Colonic mucosa (tissue), 4 donors: ENCODE results near the gene JAM3. TPM values are rescaled to one million over a fixed set of nuclear protein-coding genes. Genes with fewer than 3 reads are reported as not detected.

ENCODE experiments used
- DNase-seq: peaks from one replicate; pipeline ENCODE4 v3.0.0-alpha.2; 2020
- H3K27ac ChIP-seq: fragments of 200-600 bp; one replicate; pipeline ENCODE4 v1.8.0; 2021
- H3K27me3 ChIP-seq: fragments of 200-600 bp; one replicate; pipeline ENCODE4 v1.8.0; 2021
- H3K36me3 ChIP-seq: fragments of 200-600 bp; one replicate; pipeline ENCODE4 v1.8.0; 2021
- H3K4me1 ChIP-seq: fragments of 200-600 bp; one replicate; pipeline ENCODE4 v1.8.0; 2021; ENCODE audit warnings: mild to moderate bottlenecking
- H3K4me3 ChIP-seq: fragments of 200-600 bp; one replicate; pipeline ENCODE4 v1.8.0; 2021
- H3K9ac ChIP-seq, 2 donors: one replicate each; pipeline ENCODE4 v1.7.0; 2013; ENCODE audit warnings: control low read depth in 2 of 2, low read depth in 2 of 2, low read length in 2 of 2
- H3K9me3 ChIP-seq: fragments of 200-600 bp; one replicate; pipeline ENCODE4 v1.8.0; 2021
- intact Hi-C: fragments of 100-400 bp; cut with DNase I; formaldehyde crosslinking; loops from one replicate; pipeline ENCODE4 v1.14.1; 2022
- total RNA-seq, 2 donors: library from RNA; stranded (reverse); fragmentation: NEBNext Ultra II Directional in 1 of 2; extraction: Animal tissue kit (Norgen Biotek cat#: 25700) in 1 of 2; gene quantifications; one replicate each; pipeline ENCODE4 v1.2.1, GENCODE V29; 2021
- TF ChIP-seq, protein P1 (sequence below): fragments of 200-600 bp; IDR thresholded peaks from one replicate; pipeline ENCODE4 v1.8.0; 2022; ENCODE audit warnings: antibody characterized with exemption, mild to moderate bottlenecking
- donor health status: healthy.
- donor health status: DM: no; HTN: no; CAD: no.
- donor health status: DM: no; HTN: no; CAD: no.

The JAM3 gene
- total RNA-seq, 2 donors from 2014 or later = 3.5 to 14.5 TPM

GRCh38 chr11:134039726-134040385 lies 29.0 kb upstream of the JAM3 start:
- no peaks in the 10 kb centered on the region for H3K9me3 ChIP-seq
- H3K4me1 ChIP-seq = no peaks in the 10 kb centered on the region
- DNase-seq = no peak
- TF ChIP-seq, protein P1, sequence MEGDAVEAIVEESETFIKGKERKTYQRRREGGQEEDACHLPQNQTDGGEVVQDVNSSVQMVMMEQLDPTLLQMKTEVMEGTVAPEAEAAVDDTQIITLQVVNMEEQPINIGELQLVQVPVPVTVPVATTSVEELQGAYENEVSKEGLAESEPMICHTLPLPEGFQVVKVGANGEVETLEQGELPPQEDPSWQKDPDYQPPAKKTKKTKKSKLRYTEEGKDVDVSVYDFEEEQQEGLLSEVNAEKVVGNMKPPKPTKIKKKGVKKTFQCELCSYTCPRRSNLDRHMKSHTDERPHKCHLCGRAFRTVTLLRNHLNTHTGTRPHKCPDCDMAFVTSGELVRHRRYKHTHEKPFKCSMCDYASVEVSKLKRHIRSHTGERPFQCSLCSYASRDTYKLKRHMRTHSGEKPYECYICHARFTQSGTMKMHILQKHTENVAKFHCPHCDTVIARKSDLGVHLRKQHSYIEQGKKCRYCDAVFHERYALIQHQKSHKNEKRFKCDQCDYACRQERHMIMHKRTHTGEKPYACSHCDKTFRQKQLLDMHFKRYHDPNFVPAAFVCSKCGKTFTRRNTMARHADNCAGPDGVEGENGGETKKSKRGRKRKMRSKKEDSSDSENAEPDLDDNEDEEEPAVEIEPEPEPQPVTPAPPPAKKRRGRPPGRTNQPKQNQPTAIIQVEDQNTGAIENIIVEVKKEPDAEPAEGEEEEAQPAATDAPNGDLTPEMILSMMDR = no peak
- no peaks in the 10 kb centered on the region for H3K36me3 ChIP-seq
- no peaks in the 10 kb centered on the region for H3K27me3 ChIP-seq
- H3K4me3 ChIP-seq = no peak overlapping the region
- intact Hi-C loops = loop anchor here (10.0 kb wide), 2 partner anchors 85 to 115 kb away; partner anchors contain the start of gene IGSF9B
- no peak overlapping the region for H3K27ac ChIP-seq
- H3K9ac ChIP-seq = peak overlapping the region in 1 of 2 donors; percentile 13

- DNase-seq = no peak
- H3K9ac ChIP-seq = peak overlapping the region in 1 of 2 donors; percentile 32
- H3K36me3 ChIP-seq = no peaks in the 10 kb centered on the region
- H3K4me1 ChIP-seq = no peaks in the 10 kb centered on the region
- H3K27ac ChIP-seq = no peak overlapping the region
- no peak overlapping the region for H3K4me3 ChIP-seq
- intact Hi-C loops = loop anchor here (10.0 kb wide), 1 partner anchor 116 kb away; no protein-coding TSS in a partner anchor
- TF ChIP-seq, protein P1 = no peak
- H3K9me3 ChIP-seq = no peaks in the 10 kb centered on the region
- H3K27me3 ChIP-seq = no peaks in the 10 kb centered on the region
Measured at GRCh38 chr11:134040386-134041302, 28.2 kb upstream of the JAM3 start.

- no peak for DNase-seq
- Histone ChIP-seq H3K9me3 (no peaks in the 10 kb centered on the region), H3K9ac (no peak overlapping the region), H3K36me3 (no peaks in the 10 kb centered on the region), H3K27ac (peak overlapping the region; percentile 27), H3K27me3 (no peaks in the 10 kb centered on the region), H3K4me3 (no peak overlapping the region), H3K4me1 (no peaks in the 10 kb centered on the region)
- intact Hi-C loops = loop anchor here (10.0 kb wide), 1 partner anchor 117 kb away; no protein-coding TSS in a partner anchor
- TF ChIP-seq, protein P1 = no peak
Measured at GRCh38 chr11:134041349-134041748, 27.5 kb upstream of the JAM3 start.

DNA sequence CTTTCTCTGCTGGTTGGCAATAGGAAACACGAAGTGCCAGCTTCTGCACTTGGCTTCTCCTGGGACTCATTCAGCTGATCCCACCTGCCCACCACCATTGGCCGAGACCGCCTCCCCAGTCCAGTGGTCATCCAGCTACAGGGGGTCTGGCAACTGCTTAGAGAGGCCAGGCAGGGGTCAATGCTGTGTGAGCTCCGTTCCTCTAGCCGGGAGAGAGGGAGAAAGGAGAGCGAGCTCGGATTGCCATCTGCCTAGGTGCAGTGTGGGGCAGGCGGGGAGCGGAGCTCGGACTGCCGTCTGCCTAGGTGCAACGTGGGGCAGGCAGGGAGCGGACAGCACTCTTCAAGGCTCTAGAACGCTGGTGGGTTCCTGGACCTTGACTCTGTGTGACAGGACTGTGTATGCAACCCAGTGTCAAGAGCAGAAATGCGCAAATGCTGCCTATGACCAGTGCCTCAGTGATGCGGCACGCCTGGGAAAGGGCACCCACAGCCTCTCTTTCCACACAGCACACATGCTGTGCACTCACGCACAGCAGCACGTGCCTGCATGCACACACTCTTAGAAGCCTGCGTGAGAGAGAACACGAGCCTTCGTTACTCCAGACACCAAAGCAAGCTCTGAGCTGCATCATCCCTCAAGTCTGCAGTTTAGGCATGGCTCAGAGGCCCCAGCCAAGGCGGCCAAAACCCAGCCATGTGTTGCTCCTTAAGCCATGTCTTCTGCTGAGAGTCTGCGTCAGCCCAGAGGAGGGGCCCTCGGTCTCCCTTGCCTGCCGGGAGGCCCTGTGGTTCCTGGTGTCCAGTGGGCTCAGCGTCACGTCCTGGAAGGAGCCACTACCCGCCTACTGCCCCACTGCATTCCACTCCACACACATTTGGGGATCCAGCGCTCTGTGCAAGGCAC lies 26.8 kb upstream of the JAM3 start:
- Histone ChIP-seq H3K27me3 (no peaks in the 10 kb centered on the region), H3K9me3 (no peaks in the 10 kb centered on the region), H3K27ac (peak overlapping the region; percentile 27), H3K4me1 (no peaks in the 10 kb centered on the region), H3K9ac (no peak overlapping the region), H3K4me3 (no peak overlapping the region), H3K36me3 (no peaks in the 10 kb centered on the region)
- DNase-seq = no peak
- intact Hi-C loops = loop anchor here (10.0 kb wide), 1 partner anchor 117 kb away; no protein-coding TSS in a partner anchor
- TF ChIP-seq, protein P1 = no peak
